ENCODE measurements around the gene ZNF888.

DNA sequence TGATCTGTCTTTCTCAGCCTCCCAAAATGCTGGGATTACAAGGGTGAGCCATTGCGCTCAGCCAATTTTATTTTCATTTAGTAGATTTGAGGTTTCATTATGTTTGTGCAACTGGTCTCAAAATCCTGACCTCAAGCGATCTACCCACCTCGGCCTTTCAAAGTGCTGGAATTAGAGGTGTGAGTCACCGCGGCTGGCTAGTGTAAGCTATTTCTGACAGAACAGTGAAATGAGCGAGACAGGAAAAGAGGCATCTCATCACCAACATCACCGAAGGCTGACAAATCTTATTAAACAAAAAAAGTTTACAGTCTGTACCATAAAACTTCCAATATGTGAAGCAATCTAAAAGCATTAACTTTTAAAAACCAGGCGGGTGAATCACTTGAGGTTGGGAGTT is 12.2 kb upstream of the ZNF888 start:
- TF ChIP-seq POLR2AphosphoS5 (IDR thresholded peaks at IDR 0.05), result no peak
- TF ChIP-seq, protein P1, sequence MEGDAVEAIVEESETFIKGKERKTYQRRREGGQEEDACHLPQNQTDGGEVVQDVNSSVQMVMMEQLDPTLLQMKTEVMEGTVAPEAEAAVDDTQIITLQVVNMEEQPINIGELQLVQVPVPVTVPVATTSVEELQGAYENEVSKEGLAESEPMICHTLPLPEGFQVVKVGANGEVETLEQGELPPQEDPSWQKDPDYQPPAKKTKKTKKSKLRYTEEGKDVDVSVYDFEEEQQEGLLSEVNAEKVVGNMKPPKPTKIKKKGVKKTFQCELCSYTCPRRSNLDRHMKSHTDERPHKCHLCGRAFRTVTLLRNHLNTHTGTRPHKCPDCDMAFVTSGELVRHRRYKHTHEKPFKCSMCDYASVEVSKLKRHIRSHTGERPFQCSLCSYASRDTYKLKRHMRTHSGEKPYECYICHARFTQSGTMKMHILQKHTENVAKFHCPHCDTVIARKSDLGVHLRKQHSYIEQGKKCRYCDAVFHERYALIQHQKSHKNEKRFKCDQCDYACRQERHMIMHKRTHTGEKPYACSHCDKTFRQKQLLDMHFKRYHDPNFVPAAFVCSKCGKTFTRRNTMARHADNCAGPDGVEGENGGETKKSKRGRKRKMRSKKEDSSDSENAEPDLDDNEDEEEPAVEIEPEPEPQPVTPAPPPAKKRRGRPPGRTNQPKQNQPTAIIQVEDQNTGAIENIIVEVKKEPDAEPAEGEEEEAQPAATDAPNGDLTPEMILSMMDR (IDR thresholded peaks at IDR 0.05), result no peak
- TF ChIP-seq EP300 (IDR thresholded peaks at IDR 0.05), result no peak
- TF ChIP-seq POLR2A (IDR thresholded peaks at IDR 0.05), result no peak
